Keratinocyte (primary cell): ENCODE data around the gene ALOX5AP.

Experiments
- EZH2 ChIP-seq: IDR thresholded peaks from one replicate; pipeline ENCODE4 v1.6.1; 2012; ENCODE audit warnings: inconsistent platforms, mild to moderate bottlenecking, low read length, moderate library complexity
- TF ChIP-seq, protein P1 (sequence below), 3 experiments: IDR thresholded peaks in 1 of 3; conservative IDR thresholded peaks in 1 of 3; optimal IDR thresholded peaks in 1 of 3; 2 replicates in 2 of 3; 3 replicates in 1 of 3; pipeline versions ENCODE3 to v1.5.1; 2011; ENCODE audit warnings: low read length in 3 of 3, mild to moderate bottlenecking in 3 of 3, moderate library complexity in 2 of 3, control low read depth in 1 of 3, inconsistent platforms in 1 of 3; ENCODE audit not compliant: insufficient read depth in 2 of 3; ENCODE audit errors: extremely low read depth in 1 of 3

DNA sequence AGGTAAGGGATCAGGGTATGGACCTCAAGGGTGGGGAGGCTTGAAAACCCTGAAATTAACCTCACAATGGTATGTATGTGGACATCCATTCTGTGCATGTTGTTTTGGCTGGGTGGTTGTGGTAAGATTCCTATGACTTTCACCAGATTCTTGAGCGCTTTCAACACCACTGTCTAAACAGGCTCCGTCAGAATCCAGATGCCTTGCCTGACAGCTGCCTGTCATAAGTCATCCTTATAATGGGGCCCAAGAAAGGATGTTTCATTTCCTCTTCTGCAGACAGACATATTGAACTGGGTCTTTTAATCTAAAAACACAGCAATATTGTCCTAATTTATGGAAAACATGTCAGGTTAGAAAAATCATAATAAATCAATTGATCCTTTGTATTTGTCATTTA lies 41.3 kb downstream of the ALOX5AP start:
- TF ChIP-seq, protein P1, sequence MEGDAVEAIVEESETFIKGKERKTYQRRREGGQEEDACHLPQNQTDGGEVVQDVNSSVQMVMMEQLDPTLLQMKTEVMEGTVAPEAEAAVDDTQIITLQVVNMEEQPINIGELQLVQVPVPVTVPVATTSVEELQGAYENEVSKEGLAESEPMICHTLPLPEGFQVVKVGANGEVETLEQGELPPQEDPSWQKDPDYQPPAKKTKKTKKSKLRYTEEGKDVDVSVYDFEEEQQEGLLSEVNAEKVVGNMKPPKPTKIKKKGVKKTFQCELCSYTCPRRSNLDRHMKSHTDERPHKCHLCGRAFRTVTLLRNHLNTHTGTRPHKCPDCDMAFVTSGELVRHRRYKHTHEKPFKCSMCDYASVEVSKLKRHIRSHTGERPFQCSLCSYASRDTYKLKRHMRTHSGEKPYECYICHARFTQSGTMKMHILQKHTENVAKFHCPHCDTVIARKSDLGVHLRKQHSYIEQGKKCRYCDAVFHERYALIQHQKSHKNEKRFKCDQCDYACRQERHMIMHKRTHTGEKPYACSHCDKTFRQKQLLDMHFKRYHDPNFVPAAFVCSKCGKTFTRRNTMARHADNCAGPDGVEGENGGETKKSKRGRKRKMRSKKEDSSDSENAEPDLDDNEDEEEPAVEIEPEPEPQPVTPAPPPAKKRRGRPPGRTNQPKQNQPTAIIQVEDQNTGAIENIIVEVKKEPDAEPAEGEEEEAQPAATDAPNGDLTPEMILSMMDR (optimal IDR thresholded peaks at IDR 0.05 in 1 of 3, IDR thresholded peaks at IDR 0.05 in 1 of 3, conservative IDR thresholded peaks at IDR 0.05 in 1 of 3; ENCODE audit: extremely low read depth in 1 of 3, insufficient read depth in 2 of 3, low read length in 3 of 3), result no peak
- TF ChIP-seq EZH2, result no peak
